ENCODE results near the gene BMERB1.

Gene BMERB1

DNA sequence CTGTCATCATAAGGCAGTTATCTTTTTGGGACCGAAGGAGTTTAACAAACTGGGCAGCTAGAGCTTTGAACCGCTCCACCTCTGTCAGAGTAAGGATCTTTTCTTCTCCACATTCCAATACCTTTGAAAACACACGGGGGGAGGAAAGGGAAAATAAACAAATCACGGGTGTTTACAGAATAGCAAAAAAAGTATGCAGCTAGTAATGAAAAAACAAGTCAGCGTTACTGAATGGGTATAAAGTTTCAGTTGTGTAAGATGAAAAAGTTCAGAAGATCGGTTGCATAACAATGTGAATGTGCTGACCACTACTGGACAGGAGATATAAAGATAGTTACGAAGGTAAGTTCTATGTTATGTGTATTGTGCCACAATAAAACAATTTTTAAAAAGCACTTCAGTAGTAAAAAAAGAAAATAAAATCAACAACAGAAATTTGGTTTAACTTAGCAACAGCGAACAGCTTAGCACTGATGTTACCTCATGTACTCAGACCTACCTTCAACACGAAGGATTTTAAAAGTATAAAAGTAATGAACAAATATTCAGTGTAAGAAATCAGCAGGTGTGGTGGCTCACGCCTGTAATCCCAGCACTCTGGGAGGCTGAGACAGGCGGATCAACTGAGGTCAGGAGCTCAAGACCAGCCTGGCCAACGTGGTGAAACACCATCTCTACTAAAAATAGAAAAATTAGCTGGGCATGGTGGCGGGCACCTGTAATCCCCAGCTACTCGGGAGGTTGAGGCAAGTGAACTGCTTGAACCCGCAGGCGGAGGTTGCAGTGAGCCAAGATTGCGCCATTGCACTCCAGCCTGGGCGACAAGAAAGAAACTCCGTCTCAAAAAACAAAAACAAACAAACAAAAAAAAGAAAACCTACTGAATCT is 174.3 kb downstream of the BMERB1 start:
- DNase-seq (ENCODE audit: low read depth in 1 of 2, low spot score in 1 of 2), result no peak

DNA sequence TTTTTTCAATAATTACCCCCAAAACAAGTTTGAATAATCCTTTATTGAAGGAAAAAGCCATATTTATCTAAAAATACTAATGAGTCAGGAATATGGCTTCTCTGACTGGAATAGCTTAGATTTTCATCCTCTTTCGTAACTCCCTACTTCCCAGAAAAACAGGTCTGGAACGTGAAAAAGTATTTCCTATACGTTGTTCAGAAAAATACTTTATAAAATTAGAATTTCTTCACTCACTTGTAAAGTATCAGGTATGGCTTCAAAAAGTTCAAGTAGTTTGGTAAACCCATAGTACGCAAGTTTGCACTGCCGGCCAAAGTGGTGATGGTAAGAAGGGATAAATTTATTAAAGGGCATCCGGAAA is 174.9 kb downstream of the BMERB1 start:
- no peak for DNase-seq (ENCODE audit: low read depth in 1 of 2, low spot score in 1 of 2)

DNA sequence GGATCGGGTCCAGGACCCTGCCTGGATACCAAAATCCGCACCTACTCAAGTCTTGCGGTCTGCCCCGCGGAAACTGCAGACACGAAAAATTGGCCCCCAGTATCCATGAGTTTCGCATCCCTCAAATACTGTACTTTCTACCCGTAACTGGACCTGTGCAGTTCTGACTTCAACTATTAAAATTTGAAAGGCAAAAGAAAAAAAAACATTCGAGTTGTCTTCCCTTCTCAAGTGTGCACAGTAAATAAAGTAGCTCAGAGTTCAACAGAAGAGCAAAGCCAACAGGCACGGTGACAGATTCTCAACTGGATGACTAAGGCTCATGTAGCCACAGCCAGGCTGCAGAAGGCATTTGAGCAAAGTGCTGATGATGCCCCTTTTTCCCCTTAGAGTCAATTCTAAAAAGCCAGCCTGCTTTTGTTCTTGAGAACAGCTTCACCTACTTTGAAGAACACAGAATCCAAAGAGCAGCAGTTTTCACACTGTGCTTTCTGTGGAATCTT is 176.0 kb downstream of the BMERB1 start:
- no peak for DNase-seq (ENCODE audit: low read depth in 1 of 2, low spot score in 1 of 2)

DNA sequence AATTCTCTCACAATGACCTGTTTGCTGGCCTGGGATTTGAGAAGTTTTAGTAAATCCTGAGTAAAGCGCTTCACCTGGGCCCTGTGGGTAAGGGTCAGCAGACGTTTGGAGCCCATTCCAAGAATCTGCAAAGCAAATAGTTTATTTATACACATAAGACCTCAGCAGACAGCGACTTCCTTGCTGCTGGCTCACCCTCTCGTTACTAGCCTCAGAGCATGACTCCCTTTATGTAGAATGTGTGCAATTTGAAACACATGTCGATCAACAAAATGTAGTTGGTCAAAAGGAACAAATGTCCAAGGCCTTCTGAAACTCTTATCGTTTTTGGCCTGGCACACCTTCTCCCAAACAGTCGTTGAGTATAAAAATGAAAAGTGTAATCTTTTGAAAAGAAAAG is 177.2 kb downstream of the BMERB1 start:
- no peak for DNase-seq (ENCODE audit: low read depth in 1 of 2, low spot score in 1 of 2)

DNA sequence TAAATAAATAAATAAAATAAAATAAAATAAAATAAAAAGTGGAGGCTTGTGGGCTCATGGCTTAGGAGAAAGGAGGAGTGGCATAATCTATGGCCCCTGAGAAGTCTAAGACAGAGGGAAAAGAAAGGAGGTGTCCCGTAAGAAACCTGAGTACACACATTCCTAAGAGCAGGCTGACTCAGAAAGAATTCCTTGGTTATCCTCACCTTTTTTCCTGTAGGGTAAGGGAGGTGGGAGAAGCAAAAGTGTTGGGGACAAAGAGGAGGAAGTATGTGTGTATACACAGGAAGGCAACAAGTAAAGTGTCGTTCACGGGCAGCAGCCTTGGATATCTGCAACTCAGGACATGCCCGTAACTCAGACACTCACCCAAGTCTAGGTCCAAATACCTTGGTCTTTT is 179.3 kb downstream of the BMERB1 start:
- no peak for DNase-seq (ENCODE audit: low read depth in 1 of 2, low spot score in 1 of 2)

DNA sequence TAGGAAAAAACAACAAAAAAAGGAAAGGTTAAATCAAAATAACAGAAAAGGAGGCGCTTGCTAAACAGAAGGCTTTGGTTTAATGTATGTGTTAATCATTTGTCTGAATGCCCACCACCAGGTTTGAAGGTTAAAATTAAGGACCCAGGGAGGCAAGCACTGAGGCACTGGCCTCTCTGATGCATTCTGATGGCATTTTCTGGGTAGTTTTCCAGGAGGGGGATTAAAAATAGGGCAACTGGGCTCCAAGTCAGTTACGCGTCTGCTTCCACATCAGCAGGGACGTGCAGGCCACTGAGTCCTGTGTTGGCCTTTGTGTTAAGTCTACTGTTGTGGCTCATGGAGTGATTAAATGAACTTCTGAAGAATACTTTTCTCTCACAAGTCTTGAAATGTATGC is 181.6 kb downstream of the BMERB1 start:
- DNase-seq (ENCODE audit: low read depth in 1 of 2, low spot score in 1 of 2), result no peak

DNA sequence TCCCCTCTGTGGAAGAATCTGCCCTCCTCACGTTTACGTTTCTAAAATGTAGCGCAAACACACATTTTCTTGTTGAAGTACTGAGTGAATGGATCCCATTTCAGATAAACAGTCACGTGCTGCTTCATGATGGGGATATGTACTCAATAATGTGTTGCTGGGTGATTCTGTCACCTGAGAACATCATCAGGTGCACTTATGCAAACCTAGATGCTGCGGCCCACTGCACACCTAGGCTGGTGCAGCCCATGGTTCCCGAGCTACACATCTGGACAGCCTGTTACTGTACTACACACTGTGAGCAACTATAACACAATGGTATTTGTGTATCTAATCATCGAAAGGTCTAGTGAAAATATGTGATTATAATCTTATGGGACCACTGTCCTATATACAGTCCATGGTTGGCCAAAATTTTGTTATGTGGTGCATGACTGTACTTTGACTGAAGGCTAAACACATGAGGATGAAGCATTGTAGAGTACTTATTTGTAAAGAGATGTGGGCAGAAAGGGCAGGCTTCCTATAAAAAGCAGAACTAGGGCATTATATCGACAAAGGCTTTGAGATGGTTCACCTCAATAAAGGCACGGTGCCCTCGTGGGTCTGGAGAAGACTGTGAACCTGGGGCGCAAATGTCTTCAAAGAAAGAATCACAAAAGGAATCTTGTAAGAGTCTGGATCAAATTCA is 182.2 kb downstream of the BMERB1 start:
- no peak for DNase-seq (ENCODE audit: low read depth in 1 of 2, low spot score in 1 of 2)

DNA sequence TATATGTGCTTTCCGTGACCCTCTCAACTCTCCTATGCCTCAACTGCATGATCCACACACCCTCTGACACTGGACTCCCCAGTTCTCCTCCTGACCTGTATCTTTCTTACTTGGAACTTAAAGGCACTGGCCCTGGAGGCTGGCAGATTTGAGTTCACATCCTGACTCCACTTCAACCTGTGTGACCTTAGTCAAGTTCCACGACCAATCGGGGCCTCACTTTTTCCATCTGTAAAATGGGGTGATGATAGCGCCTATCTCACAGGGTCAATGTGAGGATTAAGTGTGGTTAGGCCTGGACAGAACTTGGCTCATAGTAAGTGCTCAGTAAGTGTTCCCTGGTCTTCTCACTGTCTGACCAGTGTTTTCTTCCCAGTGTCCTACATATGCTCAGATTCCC is 183.5 kb downstream of the BMERB1 start:
- DNase-seq (ENCODE audit: low read depth in 1 of 2, low spot score in 1 of 2), result no peak

DNA sequence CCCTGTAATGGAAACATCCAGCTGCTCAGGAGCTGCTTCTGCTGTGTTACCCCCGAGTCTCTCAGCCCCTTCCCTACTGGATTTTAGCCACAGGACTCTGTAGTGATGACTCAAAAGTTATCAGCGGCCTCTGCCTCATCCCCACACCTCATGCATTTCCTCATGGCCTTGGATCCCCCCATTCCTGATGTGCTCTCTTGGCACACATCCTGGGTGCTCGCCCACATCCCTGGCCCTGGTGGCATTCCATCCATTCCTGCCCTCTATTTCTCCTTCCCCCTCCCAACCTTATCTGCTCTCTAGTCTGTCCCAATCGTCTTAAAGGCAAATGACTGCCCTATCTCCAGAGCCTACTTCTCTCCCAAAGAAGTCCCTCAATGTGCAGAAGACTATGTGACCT is 184.0 kb downstream of the BMERB1 start:
- DNase-seq (ENCODE audit: low read depth in 1 of 2, low spot score in 1 of 2), result no peak

DNA sequence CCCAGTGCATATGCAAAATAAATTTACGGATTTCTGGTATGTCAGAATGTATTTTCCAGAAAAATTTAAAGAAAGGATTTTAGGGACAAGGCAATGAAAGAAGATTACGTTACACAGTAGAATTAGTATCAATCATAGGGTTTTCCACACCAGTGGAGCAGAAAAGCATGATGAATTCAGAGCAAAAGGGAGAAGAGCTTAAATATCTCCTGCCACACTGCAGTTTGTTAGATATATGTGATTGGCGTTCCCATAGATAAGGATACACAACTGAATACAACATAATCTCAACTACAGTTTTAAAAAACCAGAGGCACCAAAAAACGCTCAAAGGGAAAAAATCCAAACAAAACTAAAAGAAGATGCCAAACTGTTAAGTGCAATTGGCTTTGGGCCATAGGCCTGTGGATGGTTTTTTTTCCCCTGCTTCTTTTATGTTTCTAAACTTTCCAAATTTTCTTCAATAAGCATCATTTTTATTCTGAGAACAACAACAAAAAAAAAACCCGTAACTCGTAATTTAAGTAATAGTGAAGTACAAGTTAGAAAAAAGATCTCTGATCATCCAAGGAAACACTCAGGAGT is 186.3 kb downstream of the BMERB1 start:
- no peak for DNase-seq (ENCODE audit: low read depth in 1 of 2, low spot score in 1 of 2)

DNA sequence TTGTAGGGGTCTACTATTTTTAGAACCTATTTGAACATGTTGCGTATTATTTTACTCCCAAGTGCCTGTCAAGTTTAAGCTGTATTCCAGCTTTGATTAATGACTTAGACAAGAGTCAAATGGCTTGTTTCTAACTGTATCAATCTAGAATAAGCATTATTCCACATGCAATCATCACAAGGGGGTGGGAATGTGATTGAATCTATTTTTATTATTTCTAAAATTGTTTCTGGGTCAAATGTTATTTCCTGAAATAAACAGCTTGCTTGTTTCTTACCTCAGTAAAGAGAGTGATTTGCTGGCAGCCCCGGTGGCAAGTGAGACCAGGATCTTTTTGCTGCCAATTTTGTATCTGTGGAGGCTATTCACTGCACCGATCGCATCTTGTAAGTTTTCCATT is 187.1 kb downstream of the BMERB1 start:
- DNase-seq (ENCODE audit: low read depth in 1 of 2, low spot score in 1 of 2), result no peak

DNA sequence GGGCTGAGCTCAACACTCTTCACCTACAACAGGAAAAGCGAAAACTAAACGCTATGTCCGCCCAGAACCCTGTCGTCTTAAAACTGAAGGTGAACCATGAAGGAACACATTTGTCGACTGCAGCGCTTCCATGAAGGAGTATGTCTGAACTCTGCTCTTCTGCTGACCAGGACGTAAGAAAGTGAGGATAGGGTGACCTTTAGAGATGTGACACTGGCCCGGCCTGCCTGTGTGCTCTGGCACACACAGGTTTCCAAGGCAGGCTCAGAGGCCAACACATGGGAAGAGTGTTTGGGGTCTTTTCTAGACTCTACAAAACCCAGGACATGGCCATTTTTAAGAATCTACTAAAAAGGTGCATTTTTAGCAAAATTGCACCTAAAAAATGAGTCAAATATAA is 187.5 kb downstream of the BMERB1 start:
- no peak for DNase-seq (ENCODE audit: low read depth in 1 of 2, low spot score in 1 of 2)

DNA sequence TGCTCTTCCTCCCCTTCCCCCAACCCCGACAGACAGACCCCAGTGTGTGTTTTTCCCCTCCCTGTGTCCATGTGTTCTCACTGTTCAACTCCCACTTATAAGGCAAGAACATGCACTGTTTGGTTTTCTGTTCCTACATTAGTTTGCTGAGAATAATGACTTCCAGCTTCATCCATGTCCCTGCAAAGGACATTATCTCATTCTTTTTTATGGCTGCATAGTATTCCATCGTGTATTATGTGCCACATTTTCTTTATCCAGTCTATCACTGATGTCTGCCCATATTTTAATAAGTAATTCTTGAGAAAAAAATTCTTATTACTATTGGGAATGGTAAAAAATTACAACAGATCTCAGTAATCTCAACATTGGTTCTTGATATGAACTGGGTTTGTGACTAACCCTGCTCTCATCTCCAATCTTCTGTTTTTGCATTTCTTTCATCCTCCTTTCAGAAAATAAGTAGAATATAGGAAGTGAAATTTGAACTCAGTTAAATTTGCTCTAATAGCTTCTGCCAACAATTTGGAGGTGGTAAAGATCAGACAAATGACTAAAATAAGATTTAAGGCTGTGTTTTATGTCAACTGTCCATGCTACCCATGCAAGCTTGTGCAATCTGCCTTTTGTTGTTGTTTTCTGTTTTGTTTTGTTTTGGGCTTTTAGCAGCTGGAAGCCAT is 197.5 kb downstream of the BMERB1 start:
- no peak for DNase-seq (ENCODE audit: low read depth in 1 of 2, low spot score in 1 of 2)

DNA sequence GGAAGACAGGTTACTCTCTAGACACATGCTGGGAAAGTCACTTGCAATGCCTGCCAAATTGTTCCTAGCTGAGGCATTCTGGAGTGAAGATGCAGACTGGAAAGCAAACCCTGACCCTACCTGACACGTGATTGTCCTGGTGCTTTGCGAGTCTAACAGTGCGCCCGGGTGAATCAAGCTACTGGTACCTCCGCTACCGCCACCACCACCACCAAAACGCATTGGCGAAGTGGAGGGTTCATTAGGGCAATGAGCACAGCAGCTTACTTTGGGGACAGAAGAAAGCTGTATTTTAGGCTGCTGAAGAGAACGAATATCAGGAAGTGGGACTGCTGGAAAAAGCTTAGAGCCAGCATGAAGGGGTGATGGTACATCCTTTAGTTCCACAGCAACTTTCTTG is 201.5 kb downstream of the BMERB1 start:
- no peak for DNase-seq (ENCODE audit: low read depth in 1 of 2, low spot score in 1 of 2)

DNA sequence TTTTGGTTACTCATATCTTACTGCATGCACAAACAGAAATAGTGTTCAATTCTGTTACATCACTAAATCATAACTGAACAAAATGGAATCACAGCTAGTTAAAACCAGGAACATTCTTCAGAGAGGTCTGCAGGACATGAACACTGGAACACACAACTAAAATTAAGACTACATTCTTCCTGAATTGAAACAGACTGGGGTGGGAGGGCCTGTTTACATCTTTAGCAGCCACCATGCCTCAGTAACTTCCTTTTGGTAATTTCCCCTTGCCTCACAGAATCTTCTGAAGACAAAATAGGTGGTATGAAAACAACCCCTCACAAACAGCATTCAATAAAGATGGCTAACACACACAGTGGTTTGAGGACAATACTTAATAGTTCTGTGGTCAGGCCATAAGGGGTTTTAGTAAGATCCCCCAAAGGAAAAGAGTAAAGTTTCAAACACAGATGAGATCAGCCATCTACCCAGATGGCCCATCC is 202.0 kb downstream of the BMERB1 start:
- DNase-seq (ENCODE audit: low read depth in 1 of 2, low spot score in 1 of 2), result no peak
